HG02870 (cell line): Measurements from ENCODE around the gene GRM7.

ENCODE experiments used
- ATAC-seq: cut with Tn5 transposase; IDR thresholded peaks from one replicate; pipeline ENCODE4 v1.9.1; 2021; ENCODE audit warnings: mild to moderate bottlenecking, moderate library complexity; ENCODE audit not compliant: unreplicated experiment

The GRM7 gene

DNA sequence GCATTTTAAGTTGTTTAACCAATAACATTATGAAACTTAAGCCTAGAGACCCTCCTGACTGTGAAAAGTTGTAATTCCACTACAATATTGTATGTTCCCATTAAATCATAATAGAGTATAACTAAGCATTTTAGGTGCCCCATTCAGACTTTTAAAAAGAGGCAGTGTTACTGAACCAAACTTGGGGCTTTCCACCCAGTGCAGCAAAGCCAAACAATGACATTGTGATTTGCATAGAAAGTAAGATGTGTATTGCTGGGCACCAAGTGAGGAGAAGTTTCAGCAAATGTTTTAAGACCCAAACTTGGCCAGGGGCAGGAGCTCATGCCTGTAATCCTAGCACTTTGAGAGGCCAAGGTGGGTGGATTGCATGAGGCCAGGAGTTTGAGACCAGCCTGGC is 706.2 kb downstream of the GRM7 start:
- ATAC-seq, result peak; percentile 44

DNA sequence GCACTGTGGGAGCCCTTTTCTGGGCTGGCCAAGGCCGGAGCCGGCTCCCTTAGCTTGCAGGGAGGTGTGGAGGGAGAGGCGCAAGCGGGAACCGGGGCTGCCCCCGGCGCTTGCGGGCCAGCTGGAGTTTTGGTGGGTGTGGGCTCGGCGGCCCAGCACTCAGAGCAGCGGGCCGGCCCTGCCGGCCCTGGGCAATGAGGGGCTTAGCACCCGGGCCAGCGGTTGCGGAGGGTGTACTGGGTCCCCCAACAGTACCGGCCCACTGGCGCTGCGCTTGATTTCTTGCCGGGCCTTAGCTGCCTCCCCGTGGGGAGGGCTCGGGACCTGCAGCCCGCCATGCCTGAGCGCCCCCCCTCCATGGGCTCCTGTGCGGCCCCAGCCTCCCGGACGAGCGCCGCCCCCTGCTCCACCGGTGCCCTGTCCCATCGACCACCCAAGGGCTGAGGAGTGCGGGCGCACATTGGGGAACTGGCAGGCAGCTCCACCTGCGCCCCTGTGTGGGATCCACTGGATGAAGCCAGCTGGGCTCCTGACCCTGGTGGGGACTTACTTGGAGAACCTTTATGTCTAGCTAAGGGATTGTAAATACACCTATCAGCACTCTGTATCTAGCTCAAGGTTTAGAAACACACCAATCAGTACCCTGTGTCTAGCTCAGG is 707.7 kb downstream of the GRM7 start:
- ATAC-seq, result no peak

DNA sequence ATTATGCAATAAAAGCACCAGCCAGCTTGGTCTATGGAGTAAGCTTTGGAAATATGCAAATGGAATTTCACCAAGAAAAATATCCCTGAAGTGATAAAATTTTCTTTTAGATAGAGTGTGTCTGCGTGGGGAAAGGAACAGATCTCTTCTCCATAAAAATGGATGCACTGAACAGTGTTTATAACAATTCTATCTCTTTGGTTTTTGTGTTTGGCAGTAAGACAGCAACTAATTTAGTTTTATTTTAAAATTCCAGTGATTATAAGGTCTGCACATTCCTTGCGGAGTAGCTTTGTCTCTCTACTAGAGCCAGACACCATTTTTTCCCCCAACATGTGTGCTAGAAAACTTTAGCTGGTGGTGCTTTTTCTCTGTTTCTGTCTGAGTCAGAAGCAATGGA is 712.4 kb downstream of the GRM7 start:
- no peak for ATAC-seq

DNA sequence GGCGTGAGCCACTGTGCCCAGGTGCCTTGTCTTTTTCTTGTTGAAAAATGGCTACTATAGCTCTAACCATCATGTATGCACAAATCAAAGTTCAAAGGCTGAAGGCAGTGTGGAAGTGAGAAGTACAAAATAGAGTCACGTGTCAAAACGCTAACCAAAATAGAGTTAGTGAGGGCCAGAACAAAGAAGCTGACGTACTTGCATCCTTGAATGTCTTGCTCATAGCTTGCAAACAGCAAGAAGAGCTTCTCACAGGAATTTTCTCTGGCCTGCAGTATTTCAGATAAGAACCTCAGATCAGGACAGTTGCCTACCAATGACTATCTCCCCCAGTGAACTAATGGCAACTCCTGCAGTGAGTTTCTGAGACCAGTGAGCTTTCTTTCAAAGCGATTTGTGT is 713.5 kb downstream of the GRM7 start:
- no peak for ATAC-seq

DNA sequence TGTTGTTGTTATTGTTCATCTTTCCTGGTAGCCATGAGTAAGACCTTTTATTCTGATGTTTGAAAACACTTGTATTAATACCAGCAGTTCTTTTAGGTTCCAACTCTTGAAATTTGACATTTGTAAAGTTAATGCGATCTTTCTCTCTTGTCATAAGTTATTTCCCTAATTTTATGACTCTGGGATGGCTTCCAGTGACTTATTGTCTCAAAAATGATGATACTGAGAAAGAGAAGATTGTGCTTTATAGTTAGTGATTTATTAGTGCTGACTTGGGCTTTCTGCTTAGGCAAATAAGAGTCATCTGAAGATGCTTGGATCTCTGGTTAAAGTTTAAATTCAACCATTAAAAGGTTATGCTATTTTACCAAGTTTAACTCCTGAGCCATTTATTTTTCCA is 715.2 kb downstream of the GRM7 start:
- ATAC-seq, result no peak

DNA sequence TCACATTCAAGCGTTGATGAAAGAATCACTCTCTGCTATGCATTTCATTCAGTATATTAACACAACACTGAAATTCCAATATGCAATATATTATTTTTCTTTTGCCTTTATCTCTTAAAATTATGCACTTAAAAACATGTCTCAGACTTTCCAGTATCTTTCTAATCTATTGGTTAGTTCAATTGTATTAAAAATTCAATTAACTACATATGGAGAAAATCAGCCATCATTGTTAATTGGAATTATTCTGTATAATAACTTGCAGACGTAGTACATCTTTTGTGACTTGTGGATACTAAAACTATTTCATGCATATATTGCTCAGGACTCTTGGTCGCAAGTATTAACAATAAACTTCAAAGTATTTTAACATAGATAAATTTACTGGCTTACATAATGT is 715.6 kb downstream of the GRM7 start:
- ATAC-seq, result no peak

DNA sequence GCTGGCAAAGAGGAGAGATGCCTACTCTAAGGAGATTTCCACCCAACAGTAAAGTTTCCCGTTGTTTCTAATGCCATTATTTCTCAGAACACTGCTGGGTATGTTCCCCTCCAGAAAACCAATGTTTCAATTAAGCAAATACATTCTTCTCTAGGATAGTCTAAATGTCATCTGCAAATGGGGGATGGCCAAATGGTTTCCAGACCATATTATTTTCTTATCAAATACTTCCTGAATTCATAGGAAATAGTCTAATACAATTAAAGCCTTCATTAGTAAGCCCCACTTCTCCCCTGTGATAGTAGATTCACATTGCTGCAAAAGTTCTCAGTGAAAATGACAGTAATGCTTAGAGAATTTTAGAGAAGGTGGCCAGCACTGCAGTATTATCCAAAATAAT is 716.6 kb downstream of the GRM7 start:
- ATAC-seq, result no peak

DNA sequence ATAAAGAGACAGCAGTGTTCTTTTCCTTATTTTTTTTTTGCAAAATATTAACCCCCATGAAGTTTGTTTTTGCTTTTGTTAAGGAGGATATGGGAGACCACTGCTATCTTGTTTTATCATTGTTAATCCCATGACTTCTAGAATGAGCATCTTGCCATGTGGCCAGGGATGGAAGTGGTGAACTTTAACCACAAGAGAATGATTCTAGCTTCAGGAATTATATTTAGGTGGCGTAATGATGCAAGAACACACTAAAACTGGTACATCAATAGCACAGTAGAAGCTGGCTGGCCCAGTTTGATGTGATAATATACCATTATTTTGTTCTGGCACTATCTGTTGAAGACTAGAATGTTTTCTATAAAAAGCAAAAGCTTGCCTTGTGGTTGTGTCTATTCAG is 720.9 kb downstream of the GRM7 start:
- no peak for ATAC-seq

DNA sequence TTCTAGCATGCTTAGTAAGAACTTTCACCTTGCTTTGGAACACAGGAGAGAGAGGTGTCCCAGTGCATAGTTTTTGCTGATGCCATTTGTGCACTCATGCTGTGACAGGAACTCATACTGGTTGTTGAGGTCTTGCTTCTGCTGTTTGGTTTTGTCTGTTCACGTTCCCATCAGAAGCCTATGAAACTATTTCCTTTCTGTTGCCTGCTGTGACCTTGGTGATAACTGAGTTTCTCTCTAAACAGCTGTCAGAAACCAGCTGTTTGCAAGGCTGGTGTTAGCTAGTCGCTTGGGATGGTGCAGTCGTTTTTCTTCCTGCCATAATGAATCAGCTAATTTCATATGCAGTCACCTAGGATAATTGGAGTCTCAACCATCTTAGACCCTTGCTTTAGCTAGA is 724.1 kb downstream of the GRM7 start:
- no peak for ATAC-seq

DNA sequence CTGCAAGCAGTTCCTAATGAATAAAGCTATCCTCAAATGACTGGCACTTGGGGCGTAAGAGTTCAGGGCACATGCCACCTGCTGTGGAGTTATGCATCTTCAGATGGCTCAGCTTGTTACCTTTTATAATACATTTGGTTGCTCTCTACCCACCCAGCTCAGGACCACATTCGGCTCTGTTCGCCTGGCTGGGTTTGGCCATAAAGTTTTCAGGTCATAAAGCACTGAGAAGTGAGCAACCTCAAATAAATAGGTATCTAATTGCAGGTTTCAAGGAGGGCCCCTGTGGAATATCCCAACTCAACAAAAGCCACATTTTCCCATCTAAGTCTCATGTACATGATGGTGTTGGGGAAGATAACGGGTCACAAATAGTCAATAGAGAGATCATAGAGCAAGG is 727.3 kb downstream of the GRM7 start:
- no peak for ATAC-seq

DNA sequence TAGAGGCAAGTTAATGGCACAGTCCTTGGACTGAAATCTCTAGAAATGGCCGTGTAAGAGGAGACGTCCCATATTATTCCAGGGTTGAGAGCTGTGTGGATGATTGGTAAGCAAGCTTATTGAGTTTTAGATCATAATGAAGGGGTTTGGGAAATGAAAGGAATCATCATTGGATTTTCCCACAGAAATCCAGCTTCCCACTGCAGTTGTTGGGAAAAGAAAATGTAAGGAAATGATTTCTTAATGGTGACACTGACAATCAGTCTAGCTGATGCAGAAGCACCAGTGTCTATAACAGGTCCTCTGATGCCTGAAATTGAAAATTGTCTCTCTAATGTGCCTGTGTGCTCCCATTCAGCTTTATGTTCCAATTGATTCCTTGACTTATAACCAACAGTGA is 728.6 kb downstream of the GRM7 start:
- ATAC-seq, result no peak

DNA sequence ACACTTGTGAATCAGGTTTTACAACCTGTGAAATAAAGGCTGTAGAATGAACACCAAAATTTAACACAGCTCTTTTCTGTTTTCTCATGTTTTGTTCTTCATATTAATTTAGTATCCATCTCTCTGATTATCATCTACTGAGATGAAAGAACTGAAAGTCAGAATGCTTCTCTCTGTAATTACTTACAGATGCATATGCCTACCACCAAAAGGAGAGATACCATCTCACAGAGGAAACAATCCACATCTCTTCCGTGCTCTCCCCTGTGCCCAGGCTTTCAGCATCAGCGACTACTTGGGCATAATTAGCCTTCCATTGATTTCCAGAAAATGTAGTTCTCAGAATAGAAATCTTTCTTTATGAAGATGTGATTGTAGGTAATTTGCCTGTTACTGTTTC is 741.4 kb downstream of the GRM7 start:
- ATAC-seq, result no peak

DNA sequence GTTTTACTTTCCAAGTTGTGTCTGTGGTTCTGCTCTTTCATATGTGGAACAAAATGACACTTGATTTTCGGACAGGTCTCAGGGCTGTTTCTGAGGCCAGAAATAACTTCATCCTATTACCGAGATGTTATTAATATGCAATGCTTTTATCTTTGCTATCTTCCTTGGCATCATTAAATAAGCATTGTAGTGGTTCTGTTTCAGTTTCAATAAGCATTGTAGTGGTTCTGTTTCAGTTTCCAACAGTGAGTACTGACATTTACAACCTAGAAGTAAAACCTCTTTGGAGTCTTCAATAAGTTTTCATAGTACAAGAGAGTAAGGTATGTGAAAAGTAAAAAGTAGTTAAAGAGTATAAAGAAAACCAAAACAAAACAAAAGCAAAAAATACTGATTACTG is 746.2 kb downstream of the GRM7 start:
- ATAC-seq, result no peak

DNA sequence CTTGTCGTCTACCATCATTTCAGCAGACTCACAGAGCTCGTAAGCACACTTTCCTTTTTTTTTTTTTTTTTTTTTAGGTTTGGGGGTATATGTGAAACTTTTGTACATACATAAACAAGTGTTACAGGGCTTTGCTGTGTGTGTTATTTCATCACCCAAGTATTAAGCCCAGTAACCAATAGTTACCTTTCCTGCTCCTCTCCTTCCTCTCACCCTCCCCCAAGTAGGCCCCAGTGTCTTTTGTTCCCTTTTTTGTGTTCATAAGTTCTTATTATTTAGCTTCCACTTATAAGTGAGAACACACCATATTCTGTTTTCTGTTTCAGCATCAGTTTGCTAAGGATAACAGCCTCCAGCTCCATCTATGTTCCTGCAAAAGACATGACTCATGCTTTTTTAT is 746.8 kb downstream of the GRM7 start:
- ATAC-seq, result no peak

DNA sequence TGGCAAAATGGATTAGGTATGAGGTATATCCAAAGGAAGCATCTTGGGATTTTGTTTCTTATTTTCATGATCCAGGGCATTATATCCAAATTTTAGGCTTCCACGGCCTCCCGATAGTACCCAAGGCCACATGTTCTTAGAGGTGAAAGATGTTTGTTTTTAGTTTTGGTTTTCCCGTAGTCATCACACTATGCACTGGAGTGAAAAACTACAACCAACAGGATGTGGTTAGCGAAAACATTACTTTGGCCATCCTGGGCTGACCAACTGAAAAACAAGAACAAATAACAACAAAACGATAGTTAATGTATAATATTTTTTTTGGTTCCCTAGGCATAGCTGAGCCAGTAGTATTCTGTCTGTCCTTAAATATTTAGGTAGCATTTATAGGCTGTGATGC is 749.7 kb downstream of the GRM7 start:
- ATAC-seq, result no peak

DNA sequence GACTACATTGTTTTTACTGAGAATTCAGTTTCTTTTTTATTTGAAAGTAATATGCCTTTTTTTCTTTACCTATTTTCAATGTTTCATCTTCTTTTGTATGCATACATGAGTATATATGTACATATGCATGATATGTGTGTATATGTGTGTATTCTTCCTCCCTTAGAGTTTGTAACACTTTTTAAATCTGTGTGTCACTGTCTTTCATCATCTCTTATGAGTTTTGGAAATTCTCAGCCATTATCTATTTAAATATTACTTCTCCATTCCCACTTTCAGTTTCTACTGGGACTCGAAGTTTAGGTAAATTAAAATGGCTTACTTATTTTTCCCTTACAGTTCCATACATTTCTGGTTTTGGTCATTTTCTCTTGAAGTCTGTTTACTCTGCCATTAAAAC is 754.1 kb downstream of the GRM7 start:
- no peak for ATAC-seq

DNA sequence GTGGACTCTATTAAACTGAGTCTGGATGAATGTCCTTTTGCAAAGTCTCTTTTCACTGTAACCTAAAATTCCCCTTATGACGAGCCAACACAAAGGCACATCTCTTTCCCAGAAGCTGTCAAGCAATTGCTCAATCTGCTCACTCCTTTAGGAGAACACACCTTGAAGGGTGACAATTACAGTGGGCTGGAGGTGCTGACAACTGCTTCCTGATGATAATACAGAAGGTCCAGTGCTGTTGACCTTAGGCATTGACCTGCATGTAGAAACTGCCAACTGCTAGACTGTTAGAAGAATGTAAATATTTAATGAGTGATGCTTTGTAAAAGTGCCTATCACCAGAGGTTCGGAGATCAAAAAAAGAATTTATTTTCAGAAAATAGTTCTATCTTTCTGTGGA is 757.7 kb downstream of the GRM7 start:
- no peak for ATAC-seq

DNA sequence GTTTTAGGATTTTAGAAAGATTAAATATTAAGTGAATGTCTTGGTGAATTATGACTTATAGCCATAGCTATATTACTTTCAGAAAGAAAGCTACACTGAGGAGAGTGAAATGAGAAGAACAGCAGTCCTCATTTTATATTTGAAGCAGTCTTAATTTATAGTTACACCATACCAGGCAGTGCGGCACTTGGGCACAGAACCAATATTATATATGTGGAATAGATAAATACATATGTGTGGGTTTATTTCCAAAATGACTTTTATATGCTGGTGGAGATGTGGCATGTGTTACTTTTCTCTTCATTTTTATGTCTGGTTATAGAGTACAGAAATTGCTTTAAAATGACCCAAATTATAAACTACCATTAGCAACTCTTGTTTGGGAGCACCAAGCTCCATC is 759.5 kb downstream of the GRM7 start:
- no peak for ATAC-seq

DNA sequence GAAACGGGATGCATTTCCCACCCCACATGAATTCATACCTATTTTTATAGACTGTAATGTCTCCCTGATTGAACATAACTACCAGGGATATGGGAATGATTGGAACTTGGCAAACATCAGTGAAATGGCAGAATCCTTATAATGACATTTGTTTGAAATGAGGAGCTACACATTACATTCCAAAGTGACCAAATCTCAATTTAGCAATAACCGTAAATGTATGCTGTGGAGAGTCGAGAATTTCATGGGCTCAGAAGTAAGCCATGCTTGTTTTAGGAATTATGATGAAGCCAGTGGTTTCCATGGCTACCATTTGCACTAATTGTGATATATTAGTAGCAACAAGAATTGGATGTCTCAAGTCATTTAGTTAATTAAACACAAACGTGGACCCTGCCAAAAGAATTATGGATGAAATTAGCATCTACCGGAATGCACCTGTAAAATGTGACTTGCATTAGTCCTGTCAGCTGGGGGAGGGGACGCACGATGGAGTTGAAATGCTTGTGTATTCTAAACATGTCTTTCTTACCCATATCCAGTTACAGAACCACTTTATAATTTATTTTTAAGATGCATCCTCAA is 760.2 kb downstream of the GRM7 start:
- ATAC-seq, result no peak

DNA sequence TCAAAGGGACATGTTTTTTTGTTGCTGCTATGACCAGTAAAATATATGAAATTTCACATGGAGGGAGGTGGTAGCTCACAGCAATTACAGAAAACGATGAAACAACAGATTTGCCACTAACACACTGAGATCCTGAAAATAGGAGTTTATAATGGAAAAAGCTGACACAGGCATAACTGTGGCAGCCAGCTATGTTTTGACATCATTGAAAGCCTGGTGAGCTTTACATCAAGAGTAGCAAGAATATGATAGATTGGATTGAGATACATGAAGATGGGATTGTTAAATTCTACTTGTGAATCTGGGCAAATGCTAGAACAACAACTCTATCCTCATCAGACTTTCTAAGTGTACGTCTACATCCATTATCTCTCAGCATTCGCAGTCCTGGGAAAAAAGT is 760.7 kb downstream of the GRM7 start:
- no peak for ATAC-seq

DNA sequence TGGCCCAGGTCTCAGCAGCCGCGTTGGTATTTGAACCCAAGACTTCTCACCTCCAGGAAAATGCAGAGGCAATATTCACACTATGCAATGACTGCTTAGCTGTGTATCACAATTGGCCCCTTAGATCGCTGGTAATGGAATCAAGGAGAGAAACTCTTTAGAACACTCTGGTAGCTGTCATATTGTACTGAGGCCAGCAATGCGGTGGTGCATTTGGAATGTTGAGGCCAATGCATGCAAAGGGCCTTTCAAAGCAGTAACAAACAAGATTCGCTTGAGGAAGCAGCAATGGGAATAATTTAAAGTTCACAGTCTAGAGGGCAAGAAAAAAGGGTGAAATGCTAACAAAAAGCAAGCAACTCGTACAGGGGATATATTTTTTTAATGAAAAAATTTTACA is 764.1 kb downstream of the GRM7 start:
- no peak for ATAC-seq

DNA sequence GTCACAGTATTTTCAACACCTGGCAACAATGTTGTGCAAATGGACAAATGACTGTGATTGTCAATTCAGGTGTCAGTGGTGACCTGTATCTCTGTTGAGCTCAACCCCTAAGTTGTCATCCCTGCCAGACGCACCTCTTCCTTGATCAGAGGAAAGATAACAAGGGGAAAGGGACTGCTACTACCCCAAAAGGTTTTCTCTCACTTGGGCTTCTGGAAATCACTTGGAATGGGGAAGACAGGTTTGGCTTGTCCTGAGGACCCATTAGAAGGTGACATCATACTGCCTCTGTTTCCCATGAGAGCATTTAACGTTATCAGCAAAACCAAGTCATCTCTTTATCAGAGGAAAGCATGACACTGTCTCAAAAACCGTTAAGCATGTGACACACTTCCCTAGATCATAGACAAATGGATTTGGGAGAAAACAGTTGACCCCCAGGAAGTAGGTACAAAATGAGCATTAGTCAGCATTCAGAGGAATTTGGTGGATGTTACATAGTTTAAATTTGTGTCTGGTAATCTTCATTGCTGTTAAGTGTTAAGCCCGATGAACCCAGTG is 769.5 kb downstream of the GRM7 start:
- ATAC-seq, result no peak

DNA sequence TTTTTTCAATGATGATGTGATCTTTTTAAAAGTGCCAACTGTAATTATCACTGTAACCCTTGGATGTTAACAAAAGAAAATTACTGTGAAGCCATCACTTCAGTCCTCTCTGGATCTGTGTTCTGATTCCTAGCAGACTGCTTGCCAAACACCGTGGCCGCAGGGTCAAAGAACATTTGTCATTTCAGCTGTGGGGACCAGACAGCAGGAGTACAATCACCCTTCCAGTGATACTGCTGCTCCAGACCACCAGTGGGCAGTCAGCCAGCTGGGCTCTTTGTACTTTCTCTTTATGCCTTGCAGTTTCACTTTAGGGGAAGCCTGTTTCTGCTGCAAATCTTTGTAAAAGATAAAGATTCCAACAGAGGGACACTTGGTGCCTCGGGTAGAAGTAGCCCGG is 770.0 kb downstream of the GRM7 start:
- ATAC-seq, result no peak
